Thoracic aorta (tissue), 2 donors: ENCODE data around the gene ADARB1. TPM values are rescaled to one million over a fixed set of nuclear protein-coding genes. Genes with fewer than 3 reads are reported as not detected.

Source experiments
- ATAC-seq: fragments of 150-250 bp; one replicate; pipeline ENCODE4 v1.8.0; 2017; ENCODE audit warnings: low read depth; ENCODE audit not compliant: insufficient number of reproducible peaks, low FRiP score
- DNase-seq: peaks from one replicate; pipeline ENCODE4 v3.0.0-alpha.2; 2020; ENCODE audit warnings: low spot score
- H3K27ac ChIP-seq, 2 donors: fragments of 200-600 bp; sonication (generic); 1 replicate in 1 of 2; 2 replicates in 1 of 2; pipeline ENCODE4 v1.5.1; 2016; ENCODE audit warnings: mild to moderate bottlenecking in 2 of 2, moderate library complexity in 2 of 2
- H3K27me3 ChIP-seq: fragments of 200-600 bp; sonication (generic); replicated peaks from 2 replicates; pipeline ENCODE4 v1.6.0; 2016; ENCODE audit warnings: mild to moderate bottlenecking; ENCODE audit not compliant: insufficient read depth
- H3K36me3 ChIP-seq: fragments of 200-600 bp; sonication (generic); one replicate; pipeline ENCODE4 v1.5.1; 2016
- H3K4me1 ChIP-seq, 2 donors: fragments of 200-600 bp; sonication (generic); 1 replicate in 1 of 2; 2 replicates in 1 of 2; pipeline versions ENCODE4 v1.5.1 to v1.6.0; 2016; ENCODE audit warnings: low read depth in 2 of 2, mild to moderate bottlenecking in 1 of 2; ENCODE audit not compliant: control insufficient read depth in 1 of 2
- H3K4me3 ChIP-seq: fragments of 200-600 bp; sonication (generic); 2 replicates; pipeline ENCODE4 v1.5.1; 2016; ENCODE audit warnings: mild to moderate bottlenecking
- H3K9me3 ChIP-seq: fragments of 200-600 bp; sonication (generic); 2 replicates; pipeline ENCODE4 v1.5.1; 2016
- CTCF ChIP-seq: fragments of 200-600 bp; sonication (generic); IDR thresholded peaks from one replicate; pipeline ENCODE4 v1.5.1; 2019; ENCODE audit warnings: antibody characterized with exemption
- total RNA-seq, 2 donors: library from RNA; depleted of rRNA; stranded (reverse); fragments of >200 nt; gene quantifications; one replicate each; pipeline versions ENCODE4 v1.1.0 to v1.2.3, GENCODE V29; 2016

Gene ADARB1
- total RNA-seq, 2 donors from 2014 or later = 124 to 201 TPM

DNA sequence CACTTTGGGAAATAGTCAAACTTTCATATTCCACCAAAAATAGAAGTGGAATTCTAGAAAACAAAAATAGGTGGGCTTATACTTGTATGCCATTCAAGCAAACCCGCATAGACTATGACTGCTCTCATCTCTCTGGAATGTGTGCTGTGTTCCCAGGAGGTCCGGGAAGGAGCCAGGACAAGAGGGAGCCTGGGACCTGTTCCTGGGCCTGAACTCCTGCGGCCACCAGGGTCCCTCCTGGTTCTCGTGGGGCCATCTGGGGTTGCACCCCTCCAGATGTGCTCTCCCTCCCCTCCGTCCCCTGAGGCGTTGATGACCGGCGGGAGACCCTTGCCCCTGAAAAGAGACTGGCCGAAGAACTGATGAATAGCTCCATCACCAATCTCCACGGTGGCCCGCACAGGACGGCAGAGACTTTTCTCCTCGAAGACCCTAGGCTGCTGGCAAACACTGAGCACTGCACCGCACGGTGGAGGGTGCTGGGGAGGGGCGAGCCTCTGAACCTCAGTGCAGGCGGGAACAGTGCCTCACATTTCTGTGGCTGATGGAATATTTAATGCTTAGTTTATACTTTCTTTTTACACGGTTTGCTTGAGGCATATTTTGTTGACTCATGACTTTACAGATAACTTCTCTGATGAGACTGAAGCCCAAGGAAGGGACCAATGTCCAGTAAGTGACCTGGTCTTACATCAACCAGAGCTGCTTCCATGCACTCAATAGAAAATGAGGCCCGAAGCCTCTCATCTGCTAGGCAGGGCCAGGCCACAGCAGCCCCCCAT, 9.6 kb upstream of the ADARB1 start:
- Histone ChIP-seq H3K9me3 (no peaks in the 10 kb centered on the region), H3K4me3 (peak overlapping the region; percentile 37), H3K27me3 (no peaks in the 10 kb centered on the region), H3K4me1 (peaks cover 8 to 26% of the 10 kb centered on the region in 2 donors), H3K27ac (peak overlapping the region; percentile 81 to 86), H3K36me3 (no peaks in the 10 kb centered on the region)
- DNase-seq (no peak), ATAC-seq (peak; percentile 69)
- peak; percentile 22 for TF ChIP-seq CTCF

DNA sequence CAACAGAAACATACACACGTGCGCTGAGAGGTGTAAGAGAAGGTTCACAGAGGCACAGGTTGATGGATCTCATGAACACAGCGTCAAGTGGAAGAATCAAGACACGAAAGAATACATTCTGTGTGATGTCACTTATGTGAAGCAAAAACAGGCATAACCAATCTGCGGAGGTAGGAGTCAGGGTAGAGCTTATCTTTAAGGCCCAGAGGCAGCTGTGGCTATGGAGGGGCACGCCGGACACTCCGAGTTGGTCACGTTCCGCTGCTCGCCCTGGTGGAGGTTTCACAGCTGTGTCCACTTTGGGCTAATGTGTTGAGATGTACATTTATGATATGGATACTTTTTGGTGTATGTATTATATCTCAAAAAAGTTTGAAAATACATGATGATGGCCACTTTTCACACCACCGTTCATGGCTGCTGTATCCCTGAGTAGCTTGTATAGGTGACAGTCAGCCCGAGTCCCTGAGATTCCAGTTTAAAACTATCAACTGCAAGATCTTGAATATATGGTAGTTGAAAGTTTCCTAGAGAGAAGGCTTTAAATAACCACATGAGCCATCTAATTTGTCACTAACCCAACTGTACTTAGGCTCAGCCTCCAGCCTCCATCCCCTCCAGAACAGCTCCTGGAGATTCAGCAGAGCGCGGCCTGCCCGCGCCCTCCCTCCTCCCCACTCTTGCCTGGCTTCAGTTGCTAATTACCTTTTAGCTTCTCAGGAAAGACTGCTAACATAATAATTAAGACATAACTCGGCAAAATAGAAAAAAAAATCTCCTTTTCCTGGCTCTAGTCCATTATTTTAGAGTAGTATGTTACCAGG, 6.7 kb upstream of the ADARB1 start:
- ATAC-seq (no peak), DNase-seq (no peak)
- H3K36me3 ChIP-seq = no peaks in the 10 kb centered on the region
- no peaks in the 10 kb centered on the region for H3K9me3 ChIP-seq
- no peak overlapping the region for H3K27ac ChIP-seq
- H3K4me3 ChIP-seq = no peak overlapping the region
- peaks cover 8 to 26% of the 10 kb centered on the region in 2 donors for H3K4me1 ChIP-seq
- H3K27me3 ChIP-seq = no peaks in the 10 kb centered on the region
- no peak for TF ChIP-seq CTCF

GRCh38 chr21:45069085-45069484, 5.3 kb upstream of the ADARB1 start:
- H3K27me3 ChIP-seq = no peaks in the 10 kb centered on the region
- no peak for DNase-seq
- H3K36me3 ChIP-seq = no peaks in the 10 kb centered on the region
- H3K4me1 ChIP-seq = peaks cover 8 to 31% of the 10 kb centered on the region in 2 donors
- no peak for TF ChIP-seq CTCF
- H3K27ac ChIP-seq = no peak overlapping the region
- ATAC-seq = no peak
- no peaks in the 10 kb centered on the region for H3K9me3 ChIP-seq
- no peak overlapping the region for H3K4me3 ChIP-seq

GRCh38 chr21:45069711-45070110, 4.7 kb upstream of the ADARB1 start:
- Histone ChIP-seq H3K27me3 (no peaks in the 10 kb centered on the region), H3K9me3 (no peaks in the 10 kb centered on the region), H3K36me3 (no peaks in the 10 kb centered on the region), H3K4me3 (no peak overlapping the region), H3K27ac (no peak overlapping the region), H3K4me1 (peaks cover 3 to 25% of the 10 kb centered on the region in 2 donors)
- TF ChIP-seq CTCF = no peak
- DNase-seq (no peak), ATAC-seq (no peak)
